Measurements from ENCODE around the gene CYBC1.

The CYBC1 gene

DNA sequence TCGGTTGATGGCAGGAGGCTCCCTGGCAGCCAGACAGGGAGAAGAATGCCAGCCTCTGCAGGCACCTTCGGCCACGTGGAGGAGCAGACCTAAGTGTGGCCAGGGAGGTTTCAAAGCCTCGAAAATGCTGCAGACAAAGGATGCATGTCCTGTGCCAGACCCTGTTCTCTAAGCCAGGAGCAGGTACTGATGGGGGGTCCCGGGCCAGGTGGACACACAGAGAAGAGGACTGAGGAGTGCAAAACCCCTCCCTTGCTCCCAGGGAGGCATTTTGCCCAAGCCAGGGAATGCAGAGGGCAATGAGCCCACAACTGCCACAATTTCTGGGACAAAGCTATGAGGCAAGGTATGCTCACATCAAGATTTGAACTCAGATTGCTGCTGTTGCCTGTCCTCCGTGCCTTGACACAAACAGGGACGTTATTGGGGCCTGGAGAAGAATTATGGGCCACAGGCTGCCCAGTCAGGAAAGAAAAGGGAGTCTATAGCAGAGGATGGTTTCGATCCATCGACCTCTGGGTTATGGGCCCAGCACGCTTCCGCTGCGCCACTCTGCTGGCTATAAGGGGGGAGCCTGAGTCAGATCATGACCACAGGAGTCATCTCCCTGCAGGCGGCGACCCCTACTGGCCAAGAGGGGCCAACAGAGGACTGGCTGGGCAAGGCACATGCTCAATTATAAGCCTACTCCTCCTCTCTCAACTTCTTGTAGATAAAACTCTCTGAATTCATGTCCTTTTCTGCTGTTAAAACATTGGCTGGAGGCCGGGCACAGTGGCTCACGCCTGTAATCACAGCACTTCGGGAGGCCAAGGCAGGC lies 43.9 kb upstream of the CYBC1 start (continued):
- TF ChIP-seq TSHZ1 (tag by site-specific recombination; IDR thresholded peaks at IDR 0.05; ENCODE audit: borderline replicate concordance) (peak; percentile 75), ZBTB17 (tag by site-specific recombination; IDR thresholded peaks at IDR 0.05) (peak; percentile 98), ZNF24 (tag by site-specific recombination; IDR thresholded peaks at IDR 0.05) (no peak; the same call in 1 of the 2 replicates), YY2 (tag by site-specific recombination; IDR thresholded peaks at IDR 0.05) (peak; percentile 52), ZSCAN16 (tag by site-specific recombination; IDR thresholded peaks at IDR 0.05) (no peak), KLF10 (tag by site-specific recombination; IDR thresholded peaks at IDR 0.05) (peak; percentile 85), ZNF350 (tag by site-specific recombination; IDR thresholded peaks at IDR 0.05) (no peak), ZXDB (tag by site-specific recombination; IDR thresholded peaks at IDR 0.05) (no peak), RBAK (tag by site-specific recombination; IDR thresholded peaks at IDR 0.05) (no peak), ZFP37 (tag by site-specific recombination; IDR thresholded peaks at IDR 0.05) (peak; percentile 98), GLIS2 (tag by site-specific recombination; IDR thresholded peaks at IDR 0.05) (peak; percentile 89), ZNF677 (tag by site-specific recombination; IDR thresholded peaks at IDR 0.05) (0 out of 2 replicates have a peak, but pooled peaks have one; percentile 1), ZNF549 (tag by site-specific recombination; IDR thresholded peaks at IDR 0.05) (no peak), ZNF19 (tag by site-specific recombination; IDR thresholded peaks at IDR 0.05; ENCODE audit: low read depth) (no peak), ZSCAN30 (tag by site-specific recombination; IDR thresholded peaks at IDR 0.05) (peak; percentile 98), ATF2 (tag by site-specific recombination; IDR thresholded peaks at IDR 0.05; ENCODE audit: low read depth) (no peak)
- TF ChIP-seq, protein P1, sequence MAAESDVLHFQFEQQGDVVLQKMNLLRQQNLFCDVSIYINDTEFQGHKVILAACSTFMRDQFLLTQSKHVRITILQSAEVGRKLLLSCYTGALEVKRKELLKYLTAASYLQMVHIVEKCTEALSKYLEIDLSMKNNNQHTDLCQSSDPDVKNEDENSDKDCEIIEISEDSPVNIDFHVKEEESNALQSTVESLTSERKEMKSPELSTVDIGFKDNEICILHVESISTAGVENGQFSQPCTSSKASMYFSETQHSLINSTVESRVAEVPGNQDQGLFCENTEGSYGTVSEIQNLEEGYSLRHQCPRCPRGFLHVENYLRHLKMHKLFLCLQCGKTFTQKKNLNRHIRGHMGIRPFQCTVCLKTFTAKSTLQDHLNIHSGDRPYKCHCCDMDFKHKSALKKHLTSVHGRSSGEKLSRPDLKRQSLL (tag by site-specific recombination; IDR thresholded peaks at IDR 0.05) = peak; percentile 27
- TF ChIP-seq, protein P2, sequence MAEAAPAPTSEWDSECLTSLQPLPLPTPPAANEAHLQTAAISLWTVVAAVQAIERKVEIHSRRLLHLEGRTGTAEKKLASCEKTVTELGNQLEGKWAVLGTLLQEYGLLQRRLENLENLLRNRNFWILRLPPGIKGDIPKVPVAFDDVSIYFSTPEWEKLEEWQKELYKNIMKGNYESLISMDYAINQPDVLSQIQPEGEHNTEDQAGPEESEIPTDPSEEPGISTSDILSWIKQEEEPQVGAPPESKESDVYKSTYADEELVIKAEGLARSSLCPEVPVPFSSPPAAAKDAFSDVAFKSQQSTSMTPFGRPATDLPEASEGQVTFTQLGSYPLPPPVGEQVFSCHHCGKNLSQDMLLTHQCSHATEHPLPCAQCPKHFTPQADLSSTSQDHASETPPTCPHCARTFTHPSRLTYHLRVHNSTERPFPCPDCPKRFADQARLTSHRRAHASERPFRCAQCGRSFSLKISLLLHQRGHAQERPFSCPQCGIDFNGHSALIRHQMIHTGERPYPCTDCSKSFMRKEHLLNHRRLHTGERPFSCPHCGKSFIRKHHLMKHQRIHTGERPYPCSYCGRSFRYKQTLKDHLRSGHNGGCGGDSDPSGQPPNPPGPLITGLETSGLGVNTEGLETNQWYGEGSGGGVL (tag by site-specific recombination; IDR thresholded peaks at IDR 0.05) = peak; percentile 81
- TF ChIP-seq, protein P3, sequence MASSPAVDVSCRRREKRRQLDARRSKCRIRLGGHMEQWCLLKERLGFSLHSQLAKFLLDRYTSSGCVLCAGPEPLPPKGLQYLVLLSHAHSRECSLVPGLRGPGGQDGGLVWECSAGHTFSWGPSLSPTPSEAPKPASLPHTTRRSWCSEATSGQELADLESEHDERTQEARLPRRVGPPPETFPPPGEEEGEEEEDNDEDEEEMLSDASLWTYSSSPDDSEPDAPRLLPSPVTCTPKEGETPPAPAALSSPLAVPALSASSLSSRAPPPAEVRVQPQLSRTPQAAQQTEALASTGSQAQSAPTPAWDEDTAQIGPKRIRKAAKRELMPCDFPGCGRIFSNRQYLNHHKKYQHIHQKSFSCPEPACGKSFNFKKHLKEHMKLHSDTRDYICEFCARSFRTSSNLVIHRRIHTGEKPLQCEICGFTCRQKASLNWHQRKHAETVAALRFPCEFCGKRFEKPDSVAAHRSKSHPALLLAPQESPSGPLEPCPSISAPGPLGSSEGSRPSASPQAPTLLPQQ (tag by site-specific recombination; IDR thresholded peaks at IDR 0.05) = peak; percentile 93
- TF ChIP-seq, protein P4, sequence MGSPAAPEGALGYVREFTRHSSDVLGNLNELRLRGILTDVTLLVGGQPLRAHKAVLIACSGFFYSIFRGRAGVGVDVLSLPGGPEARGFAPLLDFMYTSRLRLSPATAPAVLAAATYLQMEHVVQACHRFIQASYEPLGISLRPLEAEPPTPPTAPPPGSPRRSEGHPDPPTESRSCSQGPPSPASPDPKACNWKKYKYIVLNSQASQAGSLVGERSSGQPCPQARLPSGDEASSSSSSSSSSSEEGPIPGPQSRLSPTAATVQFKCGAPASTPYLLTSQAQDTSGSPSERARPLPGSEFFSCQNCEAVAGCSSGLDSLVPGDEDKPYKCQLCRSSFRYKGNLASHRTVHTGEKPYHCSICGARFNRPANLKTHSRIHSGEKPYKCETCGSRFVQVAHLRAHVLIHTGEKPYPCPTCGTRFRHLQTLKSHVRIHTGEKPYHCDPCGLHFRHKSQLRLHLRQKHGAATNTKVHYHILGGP (tag by site-specific recombination; IDR thresholded peaks at IDR 0.05) = no peak
- TF ChIP-seq, protein P5, sequence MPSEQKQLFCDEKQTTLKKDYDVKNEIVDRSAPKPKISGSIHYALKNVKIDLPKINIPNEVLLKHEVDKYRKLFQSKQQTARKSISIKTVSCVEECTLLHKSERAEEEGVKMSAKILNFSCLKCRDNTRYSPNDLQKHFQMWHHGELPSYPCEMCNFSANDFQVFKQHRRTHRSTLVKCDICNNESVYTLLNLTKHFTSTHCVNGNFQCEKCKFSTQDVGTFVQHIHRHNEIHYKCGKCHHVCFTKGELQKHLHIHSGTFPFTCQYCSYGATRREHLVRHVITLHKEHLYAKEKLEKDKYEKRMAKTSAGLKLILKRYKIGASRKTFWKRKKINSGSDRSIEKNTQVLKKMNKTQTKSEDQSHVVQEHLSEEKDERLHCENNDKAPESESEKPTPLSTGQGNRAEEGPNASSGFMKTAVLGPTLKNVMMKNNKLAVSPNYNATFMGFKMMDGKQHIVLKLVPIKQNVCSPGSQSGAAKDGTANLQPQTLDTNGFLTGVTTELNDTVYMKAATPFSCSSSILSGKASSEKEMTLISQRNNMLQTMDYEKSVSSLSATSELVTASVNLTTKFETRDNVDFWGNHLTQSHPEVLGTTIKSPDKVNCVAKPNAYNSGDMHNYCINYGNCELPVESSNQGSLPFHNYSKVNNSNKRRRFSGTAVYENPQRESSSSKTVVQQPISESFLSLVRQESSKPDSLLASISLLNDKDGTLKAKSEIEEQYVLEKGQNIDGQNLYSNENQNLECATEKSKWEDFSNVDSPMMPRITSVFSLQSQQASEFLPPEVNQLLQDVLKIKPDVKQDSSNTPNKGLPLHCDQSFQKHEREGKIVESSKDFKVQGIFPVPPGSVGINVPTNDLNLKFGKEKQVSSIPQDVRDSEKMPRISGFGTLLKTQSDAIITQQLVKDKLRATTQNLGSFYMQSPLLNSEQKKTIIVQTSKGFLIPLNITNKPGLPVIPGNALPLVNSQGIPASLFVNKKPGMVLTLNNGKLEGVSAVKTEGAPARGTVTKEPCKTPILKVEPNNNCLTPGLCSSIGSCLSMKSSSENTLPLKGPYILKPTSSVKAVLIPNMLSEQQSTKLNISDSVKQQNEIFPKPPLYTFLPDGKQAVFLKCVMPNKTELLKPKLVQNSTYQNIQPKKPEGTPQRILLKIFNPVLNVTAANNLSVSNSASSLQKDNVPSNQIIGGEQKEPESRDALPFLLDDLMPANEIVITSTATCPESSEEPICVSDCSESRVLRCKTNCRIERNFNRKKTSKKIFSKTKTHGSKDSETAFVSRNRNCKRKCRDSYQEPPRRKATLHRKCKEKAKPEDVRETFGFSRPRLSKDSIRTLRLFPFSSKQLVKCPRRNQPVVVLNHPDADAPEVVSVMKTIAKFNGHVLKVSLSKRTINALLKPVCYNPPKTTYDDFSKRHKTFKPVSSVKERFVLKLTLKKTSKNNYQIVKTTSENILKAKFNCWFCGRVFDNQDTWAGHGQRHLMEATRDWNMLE (tag by site-specific recombination; conservative IDR thresholded peaks at IDR 0.05; ENCODE audit: low read depth) = peak; percentile 32
